ENCODE data around the gene TRABD2B.

GRCh38 chr1:48038270-48038767 is 41.1 kb upstream of the TRABD2B start:
- TF ChIP-seq CTCF (IDR thresholded peaks at IDR 0.05), result no peak
- TF ChIP-seq POLR2A (IDR thresholded peaks at IDR 0.05), result no peak
- TF ChIP-seq POLR2AphosphoS5 (IDR thresholded peaks at IDR 0.05), result no peak

Data from breast epithelium (tissue), 3 donors.